Activated CD4-positive, alpha-beta T cell treated with anti-CD3 and anti-CD28 coated beads, Interleukin-2, amount 10 ng/mL, durations not matched to agents 7 days and 5 days (primary cell): ENCODE measurements around the gene MGAT5B. TPM values are rescaled to one million over a fixed set of nuclear protein-coding genes. Genes with fewer than 3 reads are reported as not detected.

Source experiments
- CTCF ChIA-PET: fragments of 350-600 bp; sonication (Branson Sonifier 250); formaldehyde crosslinking; loops from one replicate; lab custom pipeline; 2021; ENCODE audit warnings: antibody characterized with exemption; lab: Charles Lee
- POLR2A ChIA-PET: fragments of 350-600 bp; sonication (Branson Sonifier 250); formaldehyde crosslinking; loops from one replicate; lab custom pipeline; 2021; ENCODE audit warnings: antibody characterized with exemption; lab: Charles Lee
- DNase-seq: peaks from one replicate; pipeline ENCODE4 v3.0.0-alpha.2; 2020
- H3K27ac Mint-ChIP-seq: one replicate; pipeline ENCODE4 v1.8.0; 2021; ENCODE audit warnings: mild to moderate bottlenecking, moderate library complexity, mixed read lengths
- H3K27me3 Mint-ChIP-seq: one replicate; pipeline ENCODE4 v1.8.0; 2021; ENCODE audit warnings: mixed read lengths
- H3K36me3 Mint-ChIP-seq: one replicate; pipeline ENCODE4 v1.8.0; 2021; ENCODE audit warnings: low read depth, mixed read lengths
- H3K4me1 Mint-ChIP-seq: one replicate; pipeline ENCODE4 v1.8.0; 2021; ENCODE audit warnings: mixed read lengths
- H3K4me3 Mint-ChIP-seq: one replicate; pipeline ENCODE4 v1.8.0; 2021; ENCODE audit warnings: mild to moderate bottlenecking, moderate library complexity, mixed read lengths
- H3K9me3 Mint-ChIP-seq: one replicate; pipeline ENCODE4 v1.8.0; 2021; ENCODE audit warnings: mixed read lengths
- total RNA-seq, 2 experiments: library from RNA; stranded (reverse); gene quantifications; one replicate each; pipeline ENCODE4 v1.2.3, GENCODE V29; 2021

MGAT5B gene
- total RNA-seq, 2 experiments from 2014 or later: 0.12 to 0.45 TPM

DNA sequence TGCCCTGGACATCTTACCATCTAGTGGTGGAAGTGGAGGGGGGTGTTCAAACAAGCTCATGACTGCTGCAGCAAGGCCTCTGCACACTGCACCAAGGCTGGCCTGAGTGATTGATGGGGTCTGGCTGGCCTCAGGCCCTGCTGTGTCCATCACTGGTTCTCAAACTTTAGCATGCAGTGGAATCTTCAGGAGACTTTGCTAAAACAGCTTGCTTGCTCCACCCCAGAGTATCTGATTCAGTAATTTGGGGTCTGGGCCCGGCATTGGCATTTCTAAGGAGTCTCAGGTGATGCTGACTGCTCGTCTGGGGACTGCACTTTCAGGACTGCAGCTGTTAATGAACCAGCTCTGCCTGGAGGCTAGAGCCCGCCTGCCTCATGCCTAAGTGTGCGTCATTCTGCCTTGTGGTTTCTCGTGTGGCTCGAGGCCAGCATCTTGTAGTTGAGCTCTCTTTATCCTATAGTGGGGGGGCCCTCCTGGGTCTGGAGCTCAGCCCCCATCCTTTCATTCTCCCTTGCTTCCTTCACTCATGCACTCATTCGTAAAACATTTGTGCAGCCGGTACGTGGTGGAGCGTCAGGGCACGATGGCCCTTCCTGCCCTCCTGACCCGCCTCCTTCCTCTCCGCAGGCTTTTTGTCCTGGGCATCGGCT, 4.1 kb downstream of the MGAT5B start:
- H3K36me3 Mint-ChIP-seq: no peaks in the 10 kb centered on the region
- peaks cover 25% of the 10 kb centered on the region for H3K27me3 Mint-ChIP-seq
- H3K4me3 Mint-ChIP-seq: no peak overlapping the region
- H3K9me3 Mint-ChIP-seq: peaks cover 10% of the 10 kb centered on the region
- H3K4me1 Mint-ChIP-seq: peaks cover 8% of the 10 kb centered on the region
- POLR2A ChIA-PET: no interaction called here
- DNase-seq: no peak
- CTCF ChIA-PET: interaction anchor here (1.1 to 2.0 kb wide), 3 partner anchors 51 to 184 kb away, joined by 3 to 7 read pairs (median 3); no protein-coding TSS in a partner anchor
- no peak overlapping the region for H3K27ac Mint-ChIP-seq

DNA sequence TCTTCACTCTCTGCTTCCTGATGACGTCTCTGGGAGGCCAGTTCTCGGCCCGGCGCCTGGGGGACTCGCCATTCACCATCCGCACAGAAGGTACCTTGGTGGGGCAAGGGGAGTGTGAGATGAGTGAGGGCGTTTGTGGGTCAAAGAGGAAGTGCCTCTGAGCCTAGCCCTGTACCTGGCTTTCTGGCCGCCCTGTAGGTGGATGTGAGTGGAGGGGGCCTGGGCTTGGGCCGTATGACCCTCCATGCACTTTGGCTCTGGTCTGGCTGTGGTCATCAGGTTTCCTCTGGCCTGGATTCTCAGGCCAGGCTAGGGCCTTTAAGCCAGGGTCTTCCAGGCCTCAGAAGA, 4.6 kb downstream of the MGAT5B start:
- Mint-ChIP-seq H3K27me3 (peaks cover 20% of the 10 kb centered on the region), H3K27ac (no peak overlapping the region), H3K36me3 (no peaks in the 10 kb centered on the region), H3K4me3 (no peak overlapping the region), H3K4me1 (peaks cover 3% of the 10 kb centered on the region), H3K9me3 (peaks cover 10% of the 10 kb centered on the region)
- CTCF ChIA-PET: interaction anchor here (1.1 to 2.0 kb wide), 3 partner anchors 50 to 183 kb away, joined by 3 to 7 read pairs (median 3); no protein-coding TSS in a partner anchor
- DNase-seq: no peak
- POLR2A ChIA-PET: no interaction called here

DNA sequence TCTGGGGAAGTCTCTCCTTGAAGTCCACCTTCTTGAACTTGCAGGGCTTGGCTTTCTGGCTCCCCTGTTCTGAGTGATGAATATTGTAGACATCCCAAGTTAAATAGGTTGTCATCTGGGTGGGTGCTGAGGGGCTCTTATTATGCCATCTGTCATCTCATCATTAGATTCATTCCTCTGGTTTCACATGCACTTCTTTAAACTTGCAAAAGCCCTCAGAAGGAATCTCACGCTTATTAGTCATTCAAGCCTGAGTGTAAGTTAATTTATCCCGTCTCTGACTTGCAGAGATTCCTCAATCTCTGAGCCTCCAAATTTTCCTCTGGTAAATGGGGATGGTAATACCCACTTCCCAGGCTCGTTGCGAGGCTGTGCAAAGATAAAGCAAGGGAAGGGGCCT, 5.7 kb downstream of the MGAT5B start:
- H3K9me3 Mint-ChIP-seq: peaks cover 10% of the 10 kb centered on the region
- H3K27me3 Mint-ChIP-seq: peaks cover 18% of the 10 kb centered on the region
- DNase-seq: no peak
- ChIA-PET POLR2A (no interaction called here), CTCF (no interaction called here)
- H3K36me3 Mint-ChIP-seq: no peaks in the 10 kb centered on the region
- H3K4me3 Mint-ChIP-seq: no peak overlapping the region
- peaks cover 2% of the 10 kb centered on the region for H3K4me1 Mint-ChIP-seq
- no peak overlapping the region for H3K27ac Mint-ChIP-seq

DNA sequence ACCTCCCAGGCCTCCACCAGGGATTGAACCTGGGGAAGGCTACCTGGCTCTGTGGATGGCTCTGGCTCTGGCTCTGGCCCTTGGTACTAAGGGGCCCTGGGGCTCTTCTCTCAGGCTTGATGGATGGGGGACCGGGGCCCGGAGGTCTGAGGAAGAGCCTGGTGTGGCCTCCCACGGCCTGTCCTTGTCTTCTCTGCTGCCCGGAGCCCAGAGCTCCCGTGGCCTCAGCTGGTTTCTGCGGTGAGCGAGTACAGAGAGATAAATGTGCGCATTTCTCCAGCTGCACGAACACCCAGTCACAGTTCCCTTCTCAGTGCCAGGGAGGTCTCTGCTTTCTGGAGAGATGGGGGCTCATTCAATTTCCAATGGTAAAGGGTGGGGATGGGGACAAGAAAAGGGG, 9.2 kb downstream of the MGAT5B start:
- no peak overlapping the region for H3K4me3 Mint-ChIP-seq
- H3K4me1 Mint-ChIP-seq: no peaks in the 10 kb centered on the region
- no peak for DNase-seq
- ChIA-PET POLR2A (no interaction called here), CTCF (no interaction called here)
- peaks cover 10% of the 10 kb centered on the region for H3K9me3 Mint-ChIP-seq
- peaks cover 3% of the 10 kb centered on the region for H3K27me3 Mint-ChIP-seq
- H3K27ac Mint-ChIP-seq: no peak overlapping the region
- H3K36me3 Mint-ChIP-seq: no peaks in the 10 kb centered on the region

DNA sequence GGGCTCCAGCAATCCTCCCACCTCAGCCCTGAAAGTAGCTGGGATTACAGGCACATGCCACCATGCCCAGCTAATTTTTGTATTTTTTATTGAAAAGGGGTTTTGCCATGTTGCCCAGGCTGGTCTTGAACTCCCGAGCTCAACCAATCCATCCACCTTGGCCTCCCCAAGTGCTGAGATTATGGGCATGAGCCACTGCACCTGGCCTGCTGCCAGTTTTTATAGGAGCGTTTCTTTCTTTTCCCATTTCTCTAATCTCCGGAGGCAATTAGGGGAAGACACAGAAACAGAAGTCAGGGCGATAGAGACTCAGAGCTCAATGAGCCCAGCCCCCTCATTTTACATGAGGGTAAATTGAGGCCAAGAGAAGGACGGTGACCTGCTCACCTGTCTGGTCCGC, 10.4 kb downstream of the MGAT5B start:
- DNase-seq: no peak
- Mint-ChIP-seq H3K4me3 (no peak overlapping the region), H3K4me1 (no peaks in the 10 kb centered on the region), H3K9me3 (peaks cover 10% of the 10 kb centered on the region), H3K27ac (no peak overlapping the region), H3K36me3 (no peaks in the 10 kb centered on the region), H3K27me3 (peaks cover 3% of the 10 kb centered on the region)
- CTCF ChIA-PET: interaction anchor here (0.5 to 1.8 kb wide), 3 partner anchors 11 to 1091 kb away, joined by 3 to 7 read pairs (median 4); partner anchors contain the start of gene MGAT5B
- POLR2A ChIA-PET: no interaction called here

DNA sequence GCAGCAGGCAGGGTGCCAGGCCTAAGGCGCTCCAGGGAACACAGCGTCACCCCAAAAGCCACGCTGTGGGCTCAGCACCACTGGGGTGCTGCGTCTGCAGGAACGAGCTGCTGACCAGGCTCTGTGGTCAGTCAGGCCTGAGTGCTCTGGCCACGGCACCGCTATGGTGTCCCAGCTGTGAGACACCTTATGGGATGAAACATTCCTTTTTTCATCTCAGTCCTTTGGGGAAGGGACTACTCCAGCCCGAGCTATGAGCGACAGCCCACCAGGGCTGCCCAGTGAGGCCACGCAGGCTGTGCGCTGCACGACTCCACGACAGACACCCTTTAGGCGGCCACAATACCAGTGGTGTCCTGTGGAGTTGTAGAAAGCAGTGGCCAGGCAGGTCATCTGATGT, 11.1 kb downstream of the MGAT5B start:
- Mint-ChIP-seq H3K4me3 (no peak overlapping the region), H3K27me3 (peaks cover 3% of the 10 kb centered on the region), H3K36me3 (no peaks in the 10 kb centered on the region), H3K4me1 (no peaks in the 10 kb centered on the region), H3K9me3 (peaks cover 6% of the 10 kb centered on the region), H3K27ac (no peak overlapping the region)
- ChIA-PET POLR2A (no interaction called here), CTCF (interaction anchor here (0.5 to 1.8 kb wide), 3 partner anchors 11 to 1090 kb away, joined by 3 to 7 read pairs (median 4); partner anchors contain the start of gene MGAT5B)
- no peak for DNase-seq

DNA sequence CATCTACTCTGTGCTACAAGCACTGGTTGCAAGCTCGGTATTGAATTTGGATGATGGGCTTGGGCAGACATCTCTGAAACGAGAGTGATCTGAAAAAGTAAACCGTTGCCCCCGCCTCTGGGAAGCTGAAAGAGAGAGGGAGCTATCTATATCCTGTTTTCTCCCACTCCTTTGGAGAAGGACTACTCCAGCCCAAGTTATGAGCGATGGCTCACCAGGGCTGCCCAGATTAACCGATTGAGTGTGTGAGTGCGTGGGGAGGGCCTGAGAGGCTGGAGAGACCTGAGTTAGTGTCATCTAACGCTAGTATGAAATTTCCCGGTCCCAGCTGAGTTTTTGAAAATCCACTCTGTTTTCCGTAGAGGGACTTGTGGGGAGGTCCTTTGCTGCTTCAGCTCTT, 11.5 kb downstream of the MGAT5B start:
- peaks cover 3% of the 10 kb centered on the region for H3K27me3 Mint-ChIP-seq
- no peaks in the 10 kb centered on the region for H3K4me1 Mint-ChIP-seq
- ChIA-PET POLR2A (no interaction called here), CTCF (interaction anchor here (1.8 kb wide), 2 partner anchors 12 to 44 kb away, joined by 4 to 7 read pairs; partner anchors contain the start of gene MGAT5B)
- no peak for DNase-seq
- peaks cover 6% of the 10 kb centered on the region for H3K9me3 Mint-ChIP-seq
- no peak overlapping the region for H3K27ac Mint-ChIP-seq
- no peaks in the 10 kb centered on the region for H3K36me3 Mint-ChIP-seq
- H3K4me3 Mint-ChIP-seq: no peak overlapping the region

DNA sequence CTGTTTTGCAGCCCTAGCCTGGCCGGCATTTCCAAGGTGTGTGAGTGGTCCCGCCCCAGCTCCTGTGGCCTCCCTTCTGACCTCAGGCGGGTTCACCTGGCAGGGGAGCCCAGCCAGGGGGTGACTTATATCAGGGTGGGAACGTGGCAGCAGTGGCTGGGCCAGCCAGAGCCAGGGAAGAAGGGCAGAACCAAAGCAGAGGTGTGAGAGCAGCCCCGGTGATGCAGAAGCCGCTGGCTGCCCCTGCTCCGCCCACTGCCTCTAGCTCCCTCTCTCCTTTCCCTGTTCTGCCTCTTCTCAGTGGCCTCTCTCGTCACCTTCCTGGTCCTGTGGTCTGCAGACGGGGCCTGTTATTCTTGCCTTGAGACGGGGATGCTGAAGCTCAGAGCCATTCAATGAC, 12.1 kb downstream of the MGAT5B start:
- H3K4me3 Mint-ChIP-seq: no peak overlapping the region
- peaks cover 3% of the 10 kb centered on the region for H3K27me3 Mint-ChIP-seq
- POLR2A ChIA-PET: no interaction called here
- H3K36me3 Mint-ChIP-seq: no peaks in the 10 kb centered on the region
- no peak for DNase-seq
- H3K9me3 Mint-ChIP-seq: peaks cover 5% of the 10 kb centered on the region
- H3K27ac Mint-ChIP-seq: no peak overlapping the region
- H3K4me1 Mint-ChIP-seq: no peaks in the 10 kb centered on the region
- CTCF ChIA-PET: interaction anchor here (1.5 to 1.8 kb wide), 2 partner anchors 12 kb away, joined by 5 to 7 read pairs; partner anchors contain the start of gene MGAT5B

DNA sequence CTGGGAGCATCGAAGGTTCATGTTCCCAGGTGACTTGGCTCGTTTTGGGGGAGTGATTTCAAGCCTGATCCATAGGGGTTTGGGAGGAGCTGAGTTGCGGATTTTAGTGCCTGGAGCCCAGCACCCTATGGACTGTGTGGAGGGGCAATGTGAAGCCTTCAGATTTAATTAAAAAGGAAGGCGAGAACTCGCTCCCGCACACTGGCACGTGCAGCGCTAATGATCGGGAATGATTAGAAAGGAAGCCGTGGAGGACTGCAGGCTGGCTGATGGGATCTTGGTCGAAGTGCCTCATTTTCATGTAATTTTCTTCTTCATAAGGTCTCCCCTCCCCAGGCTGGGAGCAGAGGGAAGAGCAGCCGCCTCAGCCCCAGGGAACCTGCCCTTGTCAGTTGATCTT, 12.8 kb downstream of the MGAT5B start:
- POLR2A ChIA-PET: no interaction called here

DNA sequence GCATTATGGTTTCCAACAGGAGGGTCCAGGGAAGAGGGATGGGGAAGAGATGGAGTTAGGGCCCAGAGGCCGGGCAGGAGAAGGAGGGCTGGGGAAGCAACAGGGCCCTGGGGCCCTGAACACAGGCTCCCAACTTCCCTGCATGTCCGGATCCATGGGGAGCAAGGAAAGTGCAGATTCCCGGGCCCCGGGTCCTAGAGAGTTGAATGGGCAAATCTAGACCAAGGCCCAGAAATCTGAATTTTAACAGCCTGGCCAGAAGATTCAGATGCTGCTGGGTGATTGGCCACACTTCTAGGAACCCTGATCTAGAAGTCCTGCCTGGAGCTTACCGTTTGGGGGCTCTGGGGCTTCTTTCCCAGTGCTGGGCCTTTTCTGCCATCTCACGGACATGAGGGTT, 13.2 kb downstream of the MGAT5B start:
- CTCF ChIA-PET: interaction anchor here (1.1 to 1.5 kb wide), 2 partner anchors 13 to 185 kb away, joined by 3 to 5 read pairs; partner anchors contain the start of gene MGAT5B
- POLR2A ChIA-PET: no interaction called here
- Mint-ChIP-seq H3K36me3 (no peaks in the 10 kb centered on the region), H3K9me3 (no peaks in the 10 kb centered on the region), H3K4me3 (no peak overlapping the region), H3K27ac (no peak overlapping the region), H3K27me3 (peaks cover 3% of the 10 kb centered on the region), H3K4me1 (no peaks in the 10 kb centered on the region)
- DNase-seq: no peak

More for the DNA sequence above, 12.8 kb downstream of the MGAT5B start:
- H3K4me3 Mint-ChIP-seq: no peak overlapping the region
- H3K36me3 Mint-ChIP-seq: no peaks in the 10 kb centered on the region
- no peak overlapping the region for H3K27ac Mint-ChIP-seq
- CTCF ChIA-PET: interaction anchor here (1.1 to 1.5 kb wide), 2 partner anchors 13 to 186 kb away, joined by 3 to 5 read pairs; partner anchors contain the start of gene MGAT5B
- no peaks in the 10 kb centered on the region for H3K4me1 Mint-ChIP-seq
- no peak for DNase-seq
- H3K9me3 Mint-ChIP-seq: no peaks in the 10 kb centered on the region
- peaks cover 3% of the 10 kb centered on the region for H3K27me3 Mint-ChIP-seq

DNA sequence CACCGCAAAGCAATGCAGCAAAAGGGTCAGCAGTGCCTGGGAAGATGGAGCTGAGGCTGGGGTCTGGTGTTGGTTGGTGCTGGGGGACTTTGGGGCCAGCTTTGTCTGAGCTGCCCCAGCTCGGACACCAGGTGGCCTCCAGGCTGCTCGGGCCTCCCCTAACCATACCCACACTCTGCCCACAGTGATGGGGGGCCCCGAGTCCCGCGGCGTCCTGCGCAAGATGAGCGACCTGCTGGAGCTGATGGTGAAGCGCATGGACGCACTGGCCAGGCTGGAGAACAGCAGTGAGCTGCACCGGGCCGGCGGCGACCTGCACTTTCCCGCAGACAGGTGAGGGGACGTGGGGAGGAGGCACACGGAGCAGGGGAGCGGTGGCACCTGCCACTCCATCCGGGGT, 13.8 kb downstream of the MGAT5B start:
- H3K27ac Mint-ChIP-seq: no peak overlapping the region
- no peaks in the 10 kb centered on the region for H3K9me3 Mint-ChIP-seq
- no peak for DNase-seq
- peaks cover 3% of the 10 kb centered on the region for H3K27me3 Mint-ChIP-seq
- no peaks in the 10 kb centered on the region for H3K4me1 Mint-ChIP-seq
- no peak overlapping the region for H3K4me3 Mint-ChIP-seq
- ChIA-PET POLR2A (no interaction called here), CTCF (no interaction called here)
- H3K36me3 Mint-ChIP-seq: no peaks in the 10 kb centered on the region

DNA sequence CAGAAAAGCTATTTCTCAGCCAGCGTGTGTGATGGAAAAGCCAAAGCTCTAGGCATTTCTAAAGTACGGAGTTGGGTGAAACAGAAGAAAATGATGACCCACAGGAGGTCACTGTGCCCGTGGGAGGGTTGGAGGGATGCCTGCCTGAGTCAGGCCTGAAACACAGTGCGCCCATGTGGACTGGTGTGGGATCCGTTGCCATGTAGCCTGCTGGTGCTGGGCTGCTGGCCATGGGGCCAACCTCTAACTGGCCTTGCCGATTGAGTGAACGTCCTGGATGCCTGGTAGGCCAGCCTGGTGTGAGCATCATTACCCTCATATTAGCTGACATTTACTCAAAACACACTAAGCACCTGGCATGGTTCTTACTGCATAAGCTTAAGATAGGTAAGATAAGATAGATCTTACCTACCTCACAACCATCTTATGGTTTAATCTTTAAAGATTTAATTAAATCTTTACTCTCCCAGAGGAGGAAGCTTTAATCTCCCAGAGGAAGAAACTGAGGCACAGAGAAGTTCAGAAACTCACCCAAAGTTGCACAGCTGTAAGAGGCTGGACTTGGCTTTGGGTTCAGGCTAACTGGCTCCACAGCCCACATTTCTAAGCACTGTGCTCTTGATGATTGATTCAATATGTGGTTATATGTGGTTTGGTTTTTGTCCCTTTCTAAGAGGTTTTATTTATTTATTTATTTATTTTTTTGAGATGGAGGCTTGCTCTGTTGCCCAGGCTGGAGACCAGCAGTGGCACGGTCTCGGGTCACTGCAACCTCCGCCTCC, 15.7 kb downstream of the MGAT5B start:
- DNase-seq: no peak
- Mint-ChIP-seq H3K4me1 (no peaks in the 10 kb centered on the region), H3K9me3 (no peaks in the 10 kb centered on the region), H3K27me3 (peaks cover 3% of the 10 kb centered on the region), H3K4me3 (no peak overlapping the region), H3K36me3 (no peaks in the 10 kb centered on the region), H3K27ac (no peak overlapping the region)
- POLR2A ChIA-PET: no interaction called here
- CTCF ChIA-PET: interaction anchor here (0.8 to 1.4 kb wide), 4 partner anchors 16 to 172 kb away, joined by 3 to 6 read pairs (median 3); partner anchors contain the start of gene MGAT5B
